Measurements from ENCODE around the gene CIP2A.

- TF ChIP-seq POLR2A (IDR thresholded peaks at IDR 0.05), result no peak
- no peak for TF ChIP-seq CTCF (IDR thresholded peaks at IDR 0.05)
- TF ChIP-seq EP300 (IDR thresholded peaks at IDR 0.05), result no peak
These were observed 76.6 kb downstream of the CIP2A start for GRCh38 chr3:108512671-108513070.
